KG1 (cell line): ENCODE measurements around the gene BIRC3.

Experiments used
- DNase-seq: peaks from one replicate; lab custom pipeline; 2025; lab: John Stamatoyannopoulos, UW

BIRC3 gene

GRCh38 chr11:102317099-102317767 is at the start of gene BIRC3:
Gene BIRC3, plus strand, starts transcription at chr11:102317484. Its CDS starts 7,026 bp downstream, at chr11:102324510.
- DNase-seq = peak; percentile 78

DNA sequence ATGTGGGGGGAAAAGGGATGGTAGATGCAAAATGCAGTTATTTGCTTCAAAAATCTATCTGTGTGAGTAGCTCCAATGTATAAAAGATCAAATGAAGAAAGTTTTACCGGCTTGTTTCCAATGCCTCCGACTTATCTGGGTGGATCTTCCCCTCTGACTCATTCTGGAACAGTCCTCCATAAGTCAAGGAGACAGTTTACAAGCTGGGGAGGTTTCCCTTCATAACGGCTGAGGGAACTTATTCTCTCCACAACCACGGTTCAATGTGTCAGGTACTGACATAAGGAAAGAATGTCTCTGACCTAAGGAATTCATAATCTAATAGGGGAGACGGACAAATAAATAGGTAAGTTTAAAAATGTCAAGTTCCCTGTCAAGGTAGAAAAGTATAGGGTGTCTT is 49.7 kb upstream of the BIRC3 start:
- DNase-seq = no peak

DNA sequence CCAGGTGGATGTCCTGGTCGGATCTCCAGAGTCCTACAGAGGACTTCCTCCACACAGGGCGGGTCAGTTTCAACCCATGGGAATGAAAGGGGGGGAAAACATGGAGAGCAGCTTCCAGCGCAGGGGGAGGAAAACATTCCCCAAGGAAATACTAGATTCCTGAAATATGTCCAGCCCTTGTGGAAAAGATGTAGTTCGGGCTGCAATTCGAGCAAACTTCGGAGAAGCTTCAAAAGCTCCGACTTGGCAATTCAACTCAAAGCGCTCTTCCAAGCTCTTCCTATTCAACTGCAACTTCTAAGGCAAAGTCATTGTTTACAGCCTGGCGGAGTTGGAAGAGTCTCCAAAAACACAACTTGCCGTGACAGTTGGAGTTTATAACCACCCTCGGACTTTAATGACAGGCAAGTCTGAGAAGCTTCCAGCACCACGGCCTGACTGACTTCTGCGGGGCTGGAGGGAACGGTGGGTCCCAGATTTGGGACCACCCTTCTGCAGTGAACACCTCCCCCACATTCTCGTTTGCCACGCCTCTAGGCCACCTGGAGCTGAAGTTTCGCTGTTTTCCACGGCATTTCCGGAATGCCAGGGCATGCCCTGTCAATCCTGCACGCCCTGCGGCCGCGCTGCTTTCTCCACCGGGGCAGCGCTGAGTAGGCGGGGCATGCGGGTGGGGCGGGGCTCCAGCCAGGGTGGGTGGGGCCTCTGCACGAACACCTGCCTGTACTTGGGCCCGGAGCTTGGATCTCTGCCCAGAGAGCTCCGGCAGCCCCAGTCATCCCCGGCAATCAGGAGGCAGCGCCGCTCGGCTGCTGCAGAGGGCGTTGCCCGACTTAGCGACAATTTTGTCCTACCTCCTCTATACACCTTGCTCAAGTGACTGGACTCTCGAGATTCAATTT is 49.0 kb upstream of the BIRC3 start:
- DNase-seq = no peak

- DNase-seq = no peak
Observed at GRCh38 chr11:102268985-102269470, 48.3 kb upstream of the BIRC3 start.

GRCh38 chr11:102269927-102270326 is 47.4 kb upstream of the BIRC3 start:
- no peak for DNase-seq

- DNase-seq = no peak
Observed at GRCh38 chr11:102272047-102272824, 45.0 kb upstream of the BIRC3 start.

GRCh38 chr11:102274628-102275027 is 42.7 kb upstream of the BIRC3 start:
- no peak for DNase-seq

DNA sequence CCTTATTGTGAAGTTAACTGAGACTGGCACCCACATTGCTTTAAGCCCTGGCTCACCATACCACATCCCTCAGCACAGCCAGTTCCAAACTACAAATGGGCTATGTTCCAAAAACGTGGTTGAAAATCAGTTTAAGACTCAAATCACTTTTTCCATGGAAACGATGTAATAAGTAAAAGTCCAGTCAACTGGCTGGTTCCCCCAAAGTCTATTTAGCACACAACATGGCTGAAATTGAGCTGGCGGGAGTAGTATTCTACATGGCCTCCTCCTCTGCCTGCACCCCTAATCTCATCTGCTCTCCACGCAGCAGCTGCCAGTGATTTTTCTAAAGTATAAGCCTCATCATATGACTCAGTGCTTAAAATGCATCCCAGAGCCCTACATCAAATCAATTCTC is 40.9 kb upstream of the BIRC3 start:
- DNase-seq = no peak

- no peak for DNase-seq
Observed at GRCh38 chr11:102276783-102277182, 40.5 kb upstream of the BIRC3 start.

DNA sequence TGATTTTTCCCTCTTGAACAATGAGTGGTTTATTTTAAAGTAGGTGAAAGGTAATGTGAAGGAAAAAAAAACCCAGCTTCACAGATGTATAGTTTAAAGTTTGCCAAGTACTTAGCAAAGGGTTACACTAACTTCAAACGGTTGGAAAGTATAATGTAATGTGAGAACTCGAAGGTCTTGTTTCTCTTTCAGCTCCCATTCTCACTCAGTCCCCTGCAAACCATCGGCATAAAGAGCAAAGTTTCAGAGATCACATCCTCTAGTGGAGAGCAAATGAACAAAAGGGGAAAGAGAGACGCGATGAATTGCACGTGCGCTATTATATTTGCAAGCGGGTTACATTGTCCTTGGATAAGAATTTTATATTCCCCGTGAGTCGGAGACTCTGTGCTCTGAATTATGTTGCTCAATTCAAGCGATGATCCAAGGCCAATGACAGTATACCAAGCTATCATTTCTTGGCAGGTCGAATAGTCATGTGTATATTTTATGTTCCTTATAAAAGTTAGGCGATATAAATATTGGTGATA is 37.6 kb upstream of the BIRC3 start:
- DNase-seq = no peak

DNA sequence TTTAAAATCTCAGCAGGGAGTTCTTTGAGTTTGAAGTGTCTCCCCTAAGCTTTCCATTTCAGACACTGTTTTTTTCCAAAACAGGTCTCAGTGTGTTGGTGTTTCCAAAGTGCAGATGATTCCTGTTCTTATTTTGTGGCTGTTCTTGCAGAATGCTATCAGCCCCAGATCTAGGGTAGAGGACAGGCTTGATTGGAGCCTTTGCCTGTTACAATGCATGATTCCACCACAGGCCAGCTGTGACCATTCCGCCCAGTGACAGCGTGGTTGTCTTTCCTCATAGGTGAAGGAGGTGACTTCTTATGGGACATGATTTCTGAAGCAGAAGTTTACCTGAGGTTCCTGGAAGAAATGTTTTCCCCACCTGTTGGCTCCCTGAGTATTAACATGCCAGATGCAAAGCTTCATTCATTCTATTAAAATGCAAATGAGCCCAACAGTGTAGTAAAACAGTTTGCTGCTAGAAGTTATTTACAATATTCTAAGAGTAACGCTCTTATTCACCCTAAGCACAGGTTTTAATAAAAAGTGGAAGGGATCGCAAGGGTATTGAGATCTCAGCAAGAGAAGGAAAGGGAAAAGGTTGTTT is 36.9 kb upstream of the BIRC3 start:
- DNase-seq = no peak

DNA sequence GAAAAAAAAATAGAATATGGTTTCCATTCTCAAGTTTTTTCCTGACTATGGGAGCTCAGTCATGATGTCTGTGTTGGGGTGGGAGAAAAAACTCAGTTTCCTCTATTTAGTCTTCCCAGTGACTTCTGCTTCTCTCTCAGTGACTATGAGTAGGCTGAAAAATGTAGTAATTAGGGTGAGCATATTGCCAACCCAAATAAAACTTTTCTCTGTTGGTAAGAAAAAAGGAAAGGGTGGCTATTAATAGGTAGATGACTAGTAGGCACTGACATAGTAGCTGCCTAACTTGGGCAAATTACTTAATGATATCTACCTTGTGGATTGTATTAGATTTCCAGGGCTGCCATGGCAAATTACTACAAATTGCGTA is 34.2 kb upstream of the BIRC3 start:
- DNase-seq = no peak

GRCh38 chr11:102284008-102284407 is 33.3 kb upstream of the BIRC3 start:
- DNase-seq = no peak

DNA sequence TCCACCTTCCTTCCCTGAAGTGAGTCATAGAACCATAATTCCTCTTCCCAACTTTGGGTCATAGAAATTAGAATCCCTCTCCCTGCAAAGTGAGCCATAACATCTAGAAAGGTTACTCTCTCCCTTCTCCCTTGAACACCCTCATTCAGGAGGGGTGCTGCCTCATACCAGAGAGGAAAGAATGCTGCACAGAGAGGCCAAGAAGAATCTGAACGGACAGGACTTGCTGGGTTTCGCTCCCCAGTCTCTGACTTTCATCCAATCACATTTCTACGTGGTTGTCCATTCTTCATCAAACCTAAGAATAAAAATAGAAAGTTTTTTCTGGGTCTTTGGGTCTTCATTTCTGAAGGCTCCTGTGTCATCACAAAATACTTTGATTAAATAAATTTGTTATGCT is 31.0 kb upstream of the BIRC3 start:
- no peak for DNase-seq

DNA sequence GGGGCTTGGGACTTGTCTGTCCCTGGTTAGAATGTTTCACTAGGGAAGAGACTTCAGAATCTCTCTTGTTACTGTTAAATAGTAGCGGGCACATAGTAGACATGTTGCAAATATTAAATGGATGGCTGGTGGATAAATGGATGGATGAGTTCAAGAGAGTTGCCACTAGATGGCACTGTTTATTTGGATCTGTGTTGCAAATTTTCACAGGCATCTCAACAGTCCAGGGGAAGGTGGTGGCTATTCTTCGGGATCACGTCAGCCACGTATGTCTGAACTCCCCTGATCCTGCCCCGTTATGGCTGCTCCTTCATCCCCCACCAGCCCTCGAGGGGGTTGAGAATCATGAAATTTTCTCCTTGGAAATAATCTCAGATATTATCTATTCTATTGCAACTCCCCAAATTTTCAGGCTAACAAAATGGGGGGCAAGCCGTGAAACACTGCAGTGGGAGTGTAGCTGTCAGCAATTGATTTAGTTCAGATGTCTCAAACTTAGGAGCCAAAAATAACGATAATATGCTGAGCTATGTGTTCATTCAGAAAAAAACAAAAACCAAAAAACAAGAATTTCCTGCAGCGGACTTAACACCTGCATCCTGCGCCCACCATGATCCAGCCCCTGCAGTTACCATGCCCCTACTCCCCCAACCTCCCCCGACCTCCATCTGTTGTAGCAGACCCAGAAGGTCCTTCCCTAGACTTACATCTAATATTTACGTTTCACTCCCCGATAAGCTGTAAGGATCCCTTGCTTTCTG is 29.1 kb upstream of the BIRC3 start:
- DNase-seq = peak; percentile 72

- no peak for DNase-seq
Observed at GRCh38 chr11:102288725-102289083, 28.6 kb upstream of the BIRC3 start.

DNA sequence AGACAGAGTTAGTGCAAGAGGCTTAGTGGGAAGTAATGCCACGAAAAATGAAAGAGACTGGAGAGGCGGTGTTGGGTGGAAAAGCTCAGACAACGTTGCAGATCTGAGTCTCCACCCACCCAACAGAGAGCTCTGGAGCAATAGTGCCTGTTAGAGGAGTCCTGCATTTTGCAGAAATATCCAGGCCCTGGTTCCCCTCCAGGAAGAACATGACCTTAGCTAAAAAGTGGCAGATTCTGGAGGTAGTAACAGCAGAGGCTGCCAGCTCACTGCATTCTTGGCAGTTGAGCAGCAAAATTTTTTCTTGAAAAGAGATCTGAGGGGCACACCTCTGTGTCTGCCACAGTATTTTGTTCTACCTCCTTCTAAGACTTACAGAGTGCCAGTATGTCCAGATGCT is 27.7 kb upstream of the BIRC3 start:
- DNase-seq = no peak

DNA sequence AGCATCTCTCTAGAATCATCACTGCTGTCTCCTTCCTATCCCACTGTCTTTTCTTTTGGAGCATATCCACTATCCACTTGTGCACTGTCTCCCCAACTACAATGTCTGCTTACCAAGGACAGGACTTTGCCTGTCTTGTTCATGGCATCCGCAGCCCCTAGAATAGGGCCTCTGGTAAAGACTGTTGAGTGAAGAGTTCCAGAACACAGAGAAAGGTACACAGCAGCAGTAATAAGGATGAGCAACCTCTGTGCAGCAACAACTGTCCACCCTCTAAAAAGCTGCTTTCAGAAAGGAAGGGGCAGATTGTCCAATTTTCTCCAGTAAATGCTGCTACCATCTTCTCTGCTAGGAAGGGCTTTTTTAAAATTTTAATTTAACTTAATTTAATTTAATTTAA is 25.5 kb upstream of the BIRC3 start:
- no peak for DNase-seq

- no peak for DNase-seq
Observed at GRCh38 chr11:102292933-102293332, 24.4 kb upstream of the BIRC3 start.

- DNase-seq = peak; percentile 79
Observed at GRCh38 chr11:102293873-102294601, 23.2 kb upstream of the BIRC3 start.

DNA sequence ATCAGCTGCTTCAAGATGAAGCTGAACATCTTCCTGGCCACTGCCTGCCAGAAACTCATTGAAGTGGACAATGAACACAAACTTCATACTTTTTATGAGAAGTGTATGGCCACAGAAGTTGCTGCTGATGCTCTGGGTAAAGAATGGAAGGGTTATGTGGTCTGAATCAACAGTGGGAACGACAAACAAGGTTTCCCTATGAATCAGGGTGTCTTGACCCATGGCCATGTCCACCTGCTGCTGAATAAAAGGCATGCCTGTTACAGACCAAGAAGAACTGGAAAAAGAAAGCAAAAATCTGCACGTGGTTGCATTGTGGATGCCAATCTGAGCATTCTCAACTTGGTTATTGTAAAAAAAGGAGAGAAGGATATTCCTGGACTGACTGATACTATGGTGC is 22.2 kb upstream of the BIRC3 start:
- no peak for DNase-seq
